Right lobe of liver (tissue), 6 donors: ENCODE data around the gene NDUFC1. TPM values are rescaled to one million over a fixed set of nuclear protein-coding genes. Genes with fewer than 3 reads are reported as not detected.
A peak's percentile ranks its signal among the peaks of the same experiment; 100 is the strongest.

Experiments used
- ATAC-seq, 4 donors: fragments of 200-7000 bp; cut with Tn5 transposase; one replicate each; pipeline ENCODE4 v1.9.1; 2020; ENCODE audit warnings: mild to moderate bottlenecking in 4 of 4, moderate library complexity in 4 of 4
- DNase-seq, 3 donors: peaks; one replicate each; pipeline ENCODE4 v3.0.0-alpha.2; 2020
- H3K27ac ChIP-seq, 3 donors: fragments of 200-600 bp; one replicate each; pipeline ENCODE4 v1.8.0; 2022
- H3K27me3 ChIP-seq, 2 donors: fragments of 200-600 bp; one replicate each; pipeline ENCODE4 v1.8.0; 2022
- H3K36me3 ChIP-seq, 4 donors: fragments of 200-600 bp; sonication (generic) in 1 of 4; one replicate each; pipeline versions ENCODE4 v1.5.1 to v1.8.0; 2017 to 2022; ENCODE audit warnings: control low read depth in 1 of 4
- H3K4me1 ChIP-seq, 4 donors: fragments of 200-600 bp; sonication (generic) in 1 of 4; one replicate each; pipeline versions ENCODE4 v1.5.1 to v1.8.0; 2017 to 2022; ENCODE audit warnings: control low read depth in 1 of 4
- H3K4me3 ChIP-seq, 3 donors: fragments of 200-600 bp; one replicate each; pipeline ENCODE4 v1.8.0; 2022
- H3K9me3 ChIP-seq, 4 donors: fragments of 200-600 bp; sonication (generic) in 1 of 4; one replicate each; pipeline versions ENCODE4 v1.5.1 to v1.8.0; 2017 to 2022; ENCODE audit warnings: control low read depth in 1 of 4
- CTCF ChIP-seq, 4 donors: fragments of 200-600 bp in 3 of 4; fragments of 450-650 bp in 1 of 4; IDR thresholded peaks; one replicate each; pipeline versions ENCODE4 v1.5.1 to v1.8.0; 2016 to 2022; ENCODE audit warnings: antibody characterized with exemption in 4 of 4, mild to moderate bottlenecking in 2 of 4
- POLR2A ChIP-seq: fragments of 450-650 bp; IDR thresholded peaks from one replicate; pipeline ENCODE4 v1.6.1; 2017; ENCODE audit warnings: antibody characterized with exemption, mild to moderate bottlenecking
- WGBS: methylation state at CpG from one replicate; pipeline ENCODE4 v1.1.6; 2018; ENCODE audit warnings: low coverage, low lambda C conversion rate; ENCODE audit not compliant: insufficient coverage; ENCODE audit errors: missing lambda C conversion rate; 5-methylcytosine and 5-hydroxymethylcytosine counted together
- intact Hi-C, 2 donors: fragments of 100-400 bp; cut with DNase I; formaldehyde crosslinking; loops; one replicate each; pipeline versions ENCODE4 v1.11.2 to v1.14.1; 2022
- total RNA-seq, 6 experiments: library from RNA; depleted of rRNA in 2 of 6; stranded (reverse); fragments of >200 nt in 2 of 6; fragmentation: NEBNext Ultra II Directional in 3 of 6; extraction: Animal tissue kit (Norgen Biotek cat#: 25700) in 3 of 6; gene quantifications; one replicate each; pipeline versions ENCODE4 v1.1.0 to v1.2.4, GENCODE V29; 2016 to 2023
- donor health status: DM: no; HTN: yes; CAD: no.
- donor health status: DM: no; HTN: no; CAD: no.
- donor health status: DM: no; HTN: no; CAD: no.
- donor health status: DM: no; HTN: yes; CAD: no.
- donor health status: DM: no; HTN: yes; CAD: no.

NDUFC1 gene
- total RNA-seq, 6 experiments from 2014 or later: 24.7 to 41.0 (median 32.1) TPM

GRCh38 chr4:139245590-139245989, 56.7 kb downstream of the NDUFC1 start:
- intact Hi-C loops: no loop called here
- DNase-seq (no peak), ATAC-seq (no peak)
- Histone ChIP-seq H3K4me1 (no peaks in the 10 kb centered on the region), H3K27ac (no peak overlapping the region), H3K27me3 (no peaks in the 10 kb centered on the region), H3K4me3 (no peak overlapping the region), H3K36me3 (no peaks in the 10 kb centered on the region), H3K9me3 (no peaks in the 10 kb centered on the region)
- WGBS: 77% methylated on average over 1 of the region's 1 CpG
- TF ChIP-seq POLR2A: no peak
- no peak for TF ChIP-seq CTCF (IDR thresholded peaks at IDR 0.05)

GRCh38 chr4:139243448-139244365, 58.6 kb downstream of the NDUFC1 start:
- Histone ChIP-seq H3K36me3 (no peaks in the 10 kb centered on the region), H3K4me1 (no peaks in the 10 kb centered on the region), H3K27ac (peak overlapping the region in 1 of 3 donors; percentile 61), H3K4me3 (no peak overlapping the region), H3K27me3 (no peaks in the 10 kb centered on the region), H3K9me3 (no peaks in the 10 kb centered on the region)
- DNase-seq (no peak), ATAC-seq (peak; percentile 36 to 87 (median 57))
- 75% methylated on average over 9 of the region's 12 CpGs for whole genome bisulfite sequencing
- intact Hi-C loops: no loop called here
- TF ChIP-seq CTCF (IDR thresholded peaks at IDR 0.05) (no peak), POLR2A (no peak)

- peak overlapping the region in 1 of 3 donors; percentile 61 for H3K27ac ChIP-seq
- intact Hi-C loops: no loop called here
- no peaks in the 10 kb centered on the region for H3K27me3 ChIP-seq
- ATAC-seq (peak in 1 of 4 donors; percentile 13), DNase-seq (no peak)
- WGBS: 69% methylated on average over 2 of the region's 2 CpGs
- H3K4me1 ChIP-seq: no peaks in the 10 kb centered on the region
- H3K4me3 ChIP-seq: no peak overlapping the region
- TF ChIP-seq POLR2A (no peak), CTCF (IDR thresholded peaks at IDR 0.05) (no peak)
- no peaks in the 10 kb centered on the region for H3K9me3 ChIP-seq
- no peaks in the 10 kb centered on the region for H3K36me3 ChIP-seq
These were observed 59.7 kb downstream of the NDUFC1 start for GRCh38 chr4:139242511-139243051.

- no peaks in the 10 kb centered on the region for H3K27me3 ChIP-seq
- H3K27ac ChIP-seq: no peak overlapping the region
- WGBS: 96% methylated on average over 12 of the region's 12 CpGs
- H3K4me3 ChIP-seq: no peak overlapping the region
- intact Hi-C loops: no loop called here
- H3K4me1 ChIP-seq: no peaks in the 10 kb centered on the region
- TF ChIP-seq POLR2A (no peak), CTCF (IDR thresholded peaks at IDR 0.05) (no peak)
- DNase-seq (no peak), ATAC-seq (no peak)
- no peaks in the 10 kb centered on the region for H3K9me3 ChIP-seq
- no peaks in the 10 kb centered on the region for H3K36me3 ChIP-seq
These were observed 60.5 kb downstream of the NDUFC1 start for GRCh38 chr4:139241784-139242151.
